Skin of body (tissue), 2 donors: Measurements from ENCODE around the gene TRIM25. TPM values are rescaled to one million over a fixed set of nuclear protein-coding genes. Genes with fewer than 3 reads are reported as not detected.

Source experiments
- DNase-seq: peaks from one replicate; lab custom pipeline; 2025; lab: John Stamatoyannopoulos, UW
- total RNA-seq: library from RNA; depleted of rRNA; stranded (reverse); fragments of >200 nt; gene quantifications from one replicate; pipeline ENCODE4 v1.2.3, GENCODE V29; 2014

Gene TRIM25
- total RNA-seq, 1 donor from 2014 or later = 21.6 TPM

- DNase-seq = no peak
Measured at GRCh38 chr17:56896968-56897359, 16.9 kb downstream of the TRIM25 start.

- DNase-seq = no peak
Measured at GRCh38 chr17:56896217-56896967, 17.5 kb downstream of the TRIM25 start.

- DNase-seq = no peak
Measured at GRCh38 chr17:56894859-56895455, 18.9 kb downstream of the TRIM25 start.

- no peak for DNase-seq
Measured at GRCh38 chr17:56893503-56893902, 20.3 kb downstream of the TRIM25 start.

- DNase-seq = no peak
Measured at GRCh38 chr17:56892333-56892732, 21.5 kb downstream of the TRIM25 start.

- no peak for DNase-seq
Measured at GRCh38 chr17:56891751-56892150, 22.1 kb downstream of the TRIM25 start.

- DNase-seq = no peak
Measured at GRCh38 chr17:56890906-56891674, 22.8 kb downstream of the TRIM25 start.

- DNase-seq = no peak
Measured at GRCh38 chr17:56890390-56890789, 23.5 kb downstream of the TRIM25 start.

- DNase-seq = no peak
Measured at GRCh38 chr17:56887552-56888467, 26.0 kb downstream of the TRIM25 start.

- DNase-seq = no peak
Measured at GRCh38 chr17:56887105-56887504, 26.7 kb downstream of the TRIM25 start.

GRCh38 chr17:56886288-56886731 lies 27.5 kb downstream of the TRIM25 start:
- DNase-seq = no peak

GRCh38 chr17:56885312-56885657 lies 28.6 kb downstream of the TRIM25 start:
- no peak for DNase-seq

- DNase-seq = no peak
Measured at GRCh38 chr17:56884483-56885311, 29.2 kb downstream of the TRIM25 start.

- no peak for DNase-seq
Measured at GRCh38 chr17:56883616-56884015, 30.2 kb downstream of the TRIM25 start.

GRCh38 chr17:56881685-56882295 lies 32.1 kb downstream of the TRIM25 start:
- no peak for DNase-seq

- no peak for DNase-seq
Measured at GRCh38 chr17:56880571-56880970, 33.3 kb downstream of the TRIM25 start.

GRCh38 chr17:56880133-56880532 lies 33.7 kb downstream of the TRIM25 start:
- DNase-seq = no peak

- DNase-seq = no peak
Measured at GRCh38 chr17:56879280-56879679, 34.6 kb downstream of the TRIM25 start.

GRCh38 chr17:56876766-56877179 lies 37.1 kb downstream of the TRIM25 start:
- DNase-seq = no peak

- no peak for DNase-seq
Measured at GRCh38 chr17:56870081-56870651, 43.7 kb downstream of the TRIM25 start.
